Measurements from ENCODE around the gene ONECUT1.

- no peak for TF ChIP-seq CTCF (IDR thresholded peaks at IDR 0.05 in 2 of 3, conservative IDR thresholded peaks at IDR 0.05 in 1 of 3; ENCODE audit: borderline replicate concordance in 1 of 3, insufficient read depth in 1 of 3, low read depth in 2 of 3, low read length in 2 of 3)
- TF ChIP-seq POLR2A (IDR thresholded peaks at IDR 0.05; ENCODE audit: borderline replicate concordance, extremely low read depth, insufficient read depth, insufficient read length), result no peak
- no peak for TF ChIP-seq CBX3 (IDR thresholded peaks at IDR 0.05; ENCODE audit: low read depth)
- TF ChIP-seq SP1 (IDR thresholded peaks at IDR 0.05; ENCODE audit: low read depth), result no peak
- no peak for TF ChIP-seq EZH2 (IDR thresholded peaks at IDR 0.05)
- no peak for TF ChIP-seq SIN3A (IDR thresholded peaks at IDR 0.05; ENCODE audit: low read depth)
- TF ChIP-seq EGR1 (IDR thresholded peaks at IDR 0.05; ENCODE audit: low read depth), result no peak
- TF ChIP-seq EZH2phosphoT487 (IDR thresholded peaks at IDR 0.05; ENCODE audit: borderline replicate concordance), result no peak
- TF ChIP-seq ZBTB33 (IDR thresholded peaks at IDR 0.05; ENCODE audit: extremely low read depth, insufficient replicate concordance, low read length), result no peak
- TF ChIP-seq MAX (IDR thresholded peaks at IDR 0.05), result no peak
- TF ChIP-seq POLR2AphosphoS5 (IDR thresholded peaks at IDR 0.05; ENCODE audit: low read depth, low read length), result no peak
- TF ChIP-seq ZNF274 (IDR thresholded peaks at IDR 0.05; ENCODE audit: low read depth, low read length), result no peak
- TF ChIP-seq RAD21 (IDR thresholded peaks at IDR 0.05; ENCODE audit: low read depth), result no peak
Observed at GRCh38 chr15:52795464-52796227, 5.5 kb upstream of the ONECUT1 start.

All from HCT116 (cell line).